LNCAP (cell line): ENCODE data around the gene MYT1.

Experiments
- TF ChIP-seq, protein P1 (sequence below): fragments of 450-650 bp; IDR thresholded peaks from 2 replicates; pipeline ENCODE4 v1.5.1; 2017; ENCODE audit warnings: mild to moderate bottlenecking

Gene MYT1

DNA sequence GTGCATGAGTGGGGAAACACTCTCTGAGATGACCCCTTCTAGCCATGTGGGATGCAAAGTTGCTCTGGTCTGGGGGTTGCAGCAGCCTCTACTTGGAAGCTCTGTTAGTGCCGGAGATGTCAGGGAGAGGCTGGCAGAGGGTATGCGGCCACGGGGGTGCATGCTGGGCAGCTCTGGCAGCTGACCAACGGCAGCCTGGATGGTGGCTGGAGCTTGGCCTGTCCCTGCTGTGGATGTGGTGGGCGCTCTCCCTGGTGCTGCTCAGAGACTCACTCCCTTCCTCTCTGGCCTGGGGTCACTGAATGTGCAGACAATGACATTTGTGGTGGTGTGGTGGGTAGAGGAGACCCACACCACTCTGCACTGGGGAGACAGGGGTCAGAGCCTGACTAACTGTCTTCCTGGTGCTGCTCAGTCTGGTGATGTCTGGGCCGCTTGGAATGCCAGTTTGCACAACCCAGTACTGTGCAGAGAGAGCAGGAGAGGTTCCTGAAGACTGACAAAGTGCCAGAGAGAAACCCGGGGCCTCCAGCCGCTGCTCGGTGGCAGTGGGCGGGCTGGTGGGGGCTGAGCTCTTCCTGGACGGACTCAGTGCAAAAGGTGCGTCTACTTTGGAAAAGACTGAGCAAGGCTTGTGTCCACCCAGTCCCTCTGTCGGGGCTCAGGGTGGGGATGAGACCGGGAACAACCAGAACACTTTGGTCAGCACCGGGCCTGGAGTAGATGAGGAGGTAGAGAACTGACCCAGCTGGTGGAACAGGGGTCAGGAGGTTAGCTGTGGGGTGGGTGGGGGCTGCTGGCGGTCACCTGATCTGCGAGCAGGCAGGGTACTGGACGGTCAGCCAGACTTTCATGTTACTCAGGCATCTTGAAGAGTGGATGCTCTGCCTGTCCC lies 2.7 kb downstream of the MYT1 start:
- TF ChIP-seq, protein P1, sequence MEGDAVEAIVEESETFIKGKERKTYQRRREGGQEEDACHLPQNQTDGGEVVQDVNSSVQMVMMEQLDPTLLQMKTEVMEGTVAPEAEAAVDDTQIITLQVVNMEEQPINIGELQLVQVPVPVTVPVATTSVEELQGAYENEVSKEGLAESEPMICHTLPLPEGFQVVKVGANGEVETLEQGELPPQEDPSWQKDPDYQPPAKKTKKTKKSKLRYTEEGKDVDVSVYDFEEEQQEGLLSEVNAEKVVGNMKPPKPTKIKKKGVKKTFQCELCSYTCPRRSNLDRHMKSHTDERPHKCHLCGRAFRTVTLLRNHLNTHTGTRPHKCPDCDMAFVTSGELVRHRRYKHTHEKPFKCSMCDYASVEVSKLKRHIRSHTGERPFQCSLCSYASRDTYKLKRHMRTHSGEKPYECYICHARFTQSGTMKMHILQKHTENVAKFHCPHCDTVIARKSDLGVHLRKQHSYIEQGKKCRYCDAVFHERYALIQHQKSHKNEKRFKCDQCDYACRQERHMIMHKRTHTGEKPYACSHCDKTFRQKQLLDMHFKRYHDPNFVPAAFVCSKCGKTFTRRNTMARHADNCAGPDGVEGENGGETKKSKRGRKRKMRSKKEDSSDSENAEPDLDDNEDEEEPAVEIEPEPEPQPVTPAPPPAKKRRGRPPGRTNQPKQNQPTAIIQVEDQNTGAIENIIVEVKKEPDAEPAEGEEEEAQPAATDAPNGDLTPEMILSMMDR = no peak

DNA sequence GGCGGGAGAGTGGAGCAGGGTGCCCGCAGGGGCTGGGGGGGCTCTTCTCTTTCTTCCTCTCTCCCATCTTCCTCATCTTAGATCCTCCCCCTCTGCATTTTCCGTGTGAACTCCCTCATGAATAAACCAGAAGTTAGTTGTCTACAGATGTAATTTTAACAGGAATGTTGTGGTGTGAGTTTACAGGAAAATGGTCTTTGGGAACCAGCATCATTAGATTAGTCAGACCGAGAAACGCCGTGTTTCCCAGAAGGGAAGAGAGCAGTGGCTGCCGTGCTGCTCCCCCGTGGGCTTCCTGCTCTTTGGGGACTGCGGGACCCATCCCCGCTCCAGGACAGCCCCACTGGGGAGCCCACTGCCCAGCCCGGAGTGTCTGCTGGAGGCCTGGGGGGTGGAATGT lies 3.4 kb downstream of the MYT1 start:
- TF ChIP-seq, protein P1 = no peak

DNA sequence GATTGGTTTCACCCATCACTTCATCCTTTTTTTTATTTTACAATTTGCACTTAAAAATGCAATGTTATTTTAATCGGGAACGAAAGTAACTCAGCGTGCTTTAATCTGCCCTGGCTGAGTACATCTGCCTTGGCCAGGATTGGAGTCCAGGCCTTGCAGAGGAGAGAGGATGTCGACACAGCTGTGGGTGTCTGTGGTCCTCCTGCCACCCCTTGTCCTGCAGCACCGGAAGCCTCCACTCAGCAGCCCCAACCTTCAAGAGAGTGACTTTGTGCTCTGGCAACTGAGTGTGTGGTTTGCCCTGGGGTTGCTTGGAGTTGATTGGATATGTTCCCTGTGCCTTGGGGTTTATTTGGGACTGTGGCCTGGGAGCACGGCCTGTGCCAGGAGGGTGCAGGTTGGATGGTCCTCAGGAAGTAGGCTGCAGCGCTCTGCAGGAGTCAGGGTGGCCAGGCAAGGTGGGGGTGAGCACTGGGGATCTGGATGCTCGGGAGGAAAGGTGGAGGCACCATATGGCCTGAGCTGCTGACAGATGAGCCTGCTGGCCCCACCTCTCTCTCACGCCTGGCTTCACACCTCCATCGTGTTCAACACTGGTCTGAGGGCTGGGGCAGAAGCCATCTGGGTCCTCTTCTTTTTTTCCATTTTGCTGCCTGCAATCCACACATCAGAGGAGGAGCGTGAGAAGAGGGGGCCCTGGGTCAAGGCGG lies 4.3 kb downstream of the MYT1 start:
- TF ChIP-seq, protein P1 = no peak

DNA sequence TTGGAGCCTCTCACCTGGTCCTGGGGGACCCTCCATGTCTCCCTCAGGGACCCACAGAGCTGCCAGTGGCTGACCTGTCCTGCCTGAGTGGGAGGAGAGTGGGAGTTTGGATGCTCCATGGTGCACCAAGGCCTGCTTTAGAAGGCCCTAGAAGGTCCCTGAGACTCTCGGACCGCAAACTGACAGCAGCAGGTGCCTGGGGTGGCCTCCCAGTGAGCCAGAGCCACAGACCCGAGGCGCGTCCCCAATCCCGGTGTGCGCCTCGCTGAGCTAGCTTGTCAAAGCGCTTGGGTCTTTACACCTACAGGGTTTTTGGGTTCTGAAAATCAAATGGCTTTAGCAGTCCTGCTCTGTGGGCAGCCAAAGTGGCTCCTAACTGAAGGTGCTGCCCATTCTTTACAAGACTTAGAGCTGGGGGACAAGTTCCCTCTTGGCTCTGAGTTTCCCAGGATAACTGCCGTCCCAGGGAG lies 4.9 kb downstream of the MYT1 start:
- TF ChIP-seq, protein P1 = no peak

DNA sequence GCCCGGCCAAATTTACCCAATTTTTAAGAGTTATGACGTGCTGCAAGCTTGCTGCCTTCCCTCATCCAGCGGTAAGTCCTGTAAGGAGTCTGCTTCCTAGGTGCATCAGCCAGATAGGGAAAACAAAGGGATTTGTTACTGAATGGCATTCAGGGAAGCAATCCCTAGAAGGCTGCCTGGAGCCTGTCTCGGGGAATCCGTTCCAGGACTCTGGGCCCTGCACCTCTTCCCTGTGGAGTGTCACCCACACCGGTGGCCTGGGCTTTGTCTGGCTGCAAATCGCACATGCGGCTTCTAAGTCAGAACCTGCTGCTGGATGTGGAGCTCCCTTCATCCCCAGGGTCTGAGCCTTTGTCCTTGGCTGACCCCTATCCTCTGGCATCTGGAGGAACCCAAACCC lies 7.0 kb downstream of the MYT1 start:
- TF ChIP-seq, protein P1 = no peak

DNA sequence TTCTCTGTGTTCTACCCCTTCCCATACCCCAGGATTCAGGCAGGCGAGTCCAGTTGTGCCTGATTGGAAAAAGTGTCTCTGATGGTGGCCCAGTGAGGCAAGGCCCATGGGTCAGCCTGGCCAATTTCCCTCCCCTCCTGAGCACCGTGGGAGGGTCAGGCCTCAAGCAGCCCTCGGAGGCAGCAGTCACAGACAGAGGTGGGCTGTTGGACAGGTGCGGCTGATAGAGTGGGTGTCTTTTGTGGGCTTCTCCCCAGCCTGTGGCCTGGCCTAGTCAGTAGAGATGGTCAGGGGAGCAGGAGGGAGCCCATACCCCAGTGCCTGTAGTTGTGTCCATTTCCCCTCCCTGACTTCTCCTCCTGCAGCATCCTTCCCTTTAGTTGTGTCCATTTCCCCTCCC lies 8.9 kb downstream of the MYT1 start:
- TF ChIP-seq, protein P1 = no peak

DNA sequence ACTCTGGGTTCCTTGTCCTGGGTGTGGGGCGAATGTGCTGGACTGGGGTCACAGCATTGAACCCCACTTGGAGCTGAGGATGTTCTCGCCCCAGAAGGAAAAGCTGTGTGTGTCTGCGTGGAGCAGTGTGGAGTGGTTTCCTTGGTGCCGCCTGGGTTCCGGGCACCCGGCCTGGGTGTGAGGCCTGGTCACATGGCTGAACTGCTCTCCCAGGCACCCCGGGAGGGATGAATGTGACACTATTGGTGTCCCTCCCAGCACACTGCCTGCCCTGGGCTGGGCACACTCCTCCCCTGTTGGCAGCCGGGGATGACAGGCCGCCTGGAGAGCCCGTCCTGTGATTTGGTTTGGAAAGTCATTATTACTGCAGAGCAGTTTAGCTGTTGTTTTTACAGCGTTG lies 12.3 kb downstream of the MYT1 start:
- TF ChIP-seq, protein P1 = no peak
